IPS DF 6.9 (cell line): ENCODE data around the gene ARCN1.

Experiments
- DNase-seq: peaks from one replicate; pipeline ENCODE4 v3.0.0-alpha.2; 2013; ENCODE audit warnings: low read depth, low spot score
- H3K27ac ChIP-seq: one replicate; pipeline ENCODE4 v1.5.1; 2013; ENCODE audit warnings: low read length, control low read depth
- H3K27me3 ChIP-seq: 2 replicates; pipeline ENCODE4 v1.6.1; 2013; ENCODE audit warnings: mild to moderate bottlenecking, low read length; ENCODE audit not compliant: control insufficient read depth, insufficient read depth
- H3K36me3 ChIP-seq: 2 replicates; pipeline ENCODE4 v1.6.1; 2013; ENCODE audit warnings: low read length; ENCODE audit not compliant: control insufficient read depth, insufficient read depth
- H3K4me1 ChIP-seq: 2 replicates; pipeline ENCODE4 v1.6.1; 2013; ENCODE audit warnings: low read length; ENCODE audit not compliant: control insufficient read depth, insufficient read depth
- H3K4me3 ChIP-seq: 2 replicates; pipeline ENCODE4 v1.5.1; 2013; ENCODE audit warnings: mild to moderate bottlenecking, low read length
- H3K9me3 ChIP-seq: 2 replicates; pipeline ENCODE4 v1.6.1; 2013; ENCODE audit warnings: low read length, inconsistent platforms; ENCODE audit not compliant: control insufficient read depth, insufficient read depth
- WGBS: extraction: QIAGEN DNeasy Blood & Tissue Kit; methylation state at CpG from one replicate; pipeline ENCODE4 v1.1.7; 2013; ENCODE audit warnings: mixed read lengths, missing lambda C conversion rate; ENCODE audit not compliant: insufficient read length, insufficient coverage; 5-methylcytosine and 5-hydroxymethylcytosine counted together

ARCN1 gene

DNA sequence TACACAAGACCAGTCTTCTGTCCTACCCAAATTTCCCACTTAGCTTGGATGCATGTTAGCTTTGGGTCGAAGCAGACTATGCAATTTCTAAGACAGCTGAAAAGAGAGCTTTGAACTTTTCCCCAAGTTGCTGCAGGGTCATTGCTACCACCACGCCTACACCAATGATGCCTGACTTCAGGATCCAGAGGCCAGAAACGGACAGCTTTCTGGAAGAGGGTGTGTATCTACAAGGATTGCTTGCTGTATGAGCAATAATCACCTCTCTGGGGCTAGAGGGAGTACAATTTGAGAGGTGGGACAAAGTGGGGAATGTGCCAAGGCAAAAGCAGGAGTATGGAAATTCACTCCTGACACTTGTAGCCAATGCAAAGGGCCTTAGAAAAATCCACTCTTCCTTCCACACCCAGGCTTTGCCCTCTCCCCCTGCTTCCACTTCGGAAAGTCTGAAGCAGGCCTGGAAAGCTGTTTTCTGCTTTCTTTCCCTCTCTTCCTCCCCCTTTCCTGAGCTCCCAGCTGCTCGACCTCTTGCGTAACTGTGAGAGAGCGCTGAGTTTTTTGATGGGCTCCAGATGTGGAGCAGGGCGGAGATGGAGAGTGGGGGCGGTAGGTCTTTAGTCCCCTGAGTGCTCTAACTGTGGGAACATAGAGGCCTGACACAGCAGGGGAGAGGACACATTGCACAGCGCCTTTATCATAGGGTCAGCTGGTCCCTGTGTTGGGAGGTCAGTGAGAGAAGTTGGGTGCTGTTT is 33.1 kb downstream of the ARCN1 start:
- peaks cover 9% of the 10 kb centered on the region; the same call in 1 of the 2 replicates for H3K36me3 ChIP-seq
- H3K4me1 ChIP-seq, result peaks cover 8% of the 10 kb centered on the region
- WGBS, result no CpG with 5 or more reads among the region's 10 CpGs
- no peak for DNase-seq
- no peak overlapping the region for H3K4me3 ChIP-seq
- H3K27ac ChIP-seq, result no peak overlapping the region
- H3K9me3 ChIP-seq, result no peaks in the 10 kb centered on the region
- H3K27me3 ChIP-seq, result peaks cover 52% of the 10 kb centered on the region

DNA sequence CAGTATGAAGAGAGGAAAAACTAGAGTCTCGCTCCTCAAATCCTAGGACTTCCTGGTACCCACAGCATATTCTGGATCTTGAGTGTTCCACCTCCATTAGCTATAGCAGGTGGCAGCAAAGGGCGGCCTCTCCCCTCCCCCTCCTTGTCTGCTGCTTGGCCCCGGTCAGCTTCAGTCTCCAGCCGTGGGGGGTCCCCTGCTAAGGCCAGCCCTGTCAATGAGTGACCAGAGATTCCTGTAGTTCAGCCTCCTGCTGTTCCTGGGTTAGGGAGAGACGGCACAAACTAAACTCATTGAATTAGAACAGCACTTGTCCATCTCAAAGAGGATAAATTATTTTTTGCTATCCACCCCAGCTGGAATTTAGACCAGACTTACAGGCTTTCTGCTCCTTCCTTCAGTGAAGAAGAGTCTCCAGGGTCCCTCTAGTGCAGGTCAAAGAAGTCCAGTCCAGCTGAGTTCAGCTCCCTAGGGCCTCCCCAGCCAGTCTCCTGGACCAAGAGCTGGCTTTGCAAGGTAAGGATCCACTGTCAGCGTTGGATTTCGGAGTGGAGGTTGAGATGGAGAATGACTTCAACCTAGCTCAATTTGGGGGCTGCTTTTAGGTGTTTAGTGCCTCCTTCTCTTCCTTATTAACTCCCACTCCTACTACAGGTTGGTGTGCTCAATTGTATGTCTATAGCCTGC is 34.1 kb downstream of the ARCN1 start:
- no peak overlapping the region for H3K4me3 ChIP-seq
- peaks cover 8% of the 10 kb centered on the region for H3K4me1 ChIP-seq
- H3K36me3 ChIP-seq, result peaks cover 9% of the 10 kb centered on the region; the same call in 1 of the 2 replicates
- H3K9me3 ChIP-seq, result no peaks in the 10 kb centered on the region
- peaks cover 56% of the 10 kb centered on the region for H3K27me3 ChIP-seq
- H3K27ac ChIP-seq, result no peak overlapping the region
- DNase-seq, result no peak
- no CpG with 5 or more reads among the region's 7 CpGs for WGBS

DNA sequence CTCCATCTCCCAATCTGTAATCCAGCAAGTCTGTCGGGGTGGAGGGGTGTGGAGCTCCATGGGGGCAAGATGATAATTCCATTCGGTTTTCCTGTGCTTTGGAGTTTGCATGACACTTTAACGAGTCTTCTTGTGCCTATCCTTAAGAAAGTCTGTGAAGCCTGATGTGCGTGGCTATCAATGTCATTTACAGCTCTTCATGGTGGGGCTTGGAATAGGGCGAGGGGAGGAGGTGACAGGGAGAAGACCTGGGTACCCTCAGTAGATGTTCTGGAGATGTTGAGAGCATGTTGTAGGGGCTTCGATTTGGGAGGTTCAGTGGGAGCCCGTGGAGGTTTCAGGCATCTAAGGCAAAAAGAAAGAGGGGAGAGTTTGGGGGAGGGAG is 34.6 kb downstream of the ARCN1 start:
- Histone ChIP-seq H3K27me3 (peaks cover 56% of the 10 kb centered on the region), H3K36me3 (peaks cover 5% of the 10 kb centered on the region; the same call in 1 of the 2 replicates), H3K4me3 (no peak overlapping the region), H3K27ac (no peak overlapping the region), H3K9me3 (no peaks in the 10 kb centered on the region), H3K4me1 (peaks cover 8% of the 10 kb centered on the region)
- WGBS, result no CpG with 5 or more reads among the region's 7 CpGs
- no peak for DNase-seq

DNA sequence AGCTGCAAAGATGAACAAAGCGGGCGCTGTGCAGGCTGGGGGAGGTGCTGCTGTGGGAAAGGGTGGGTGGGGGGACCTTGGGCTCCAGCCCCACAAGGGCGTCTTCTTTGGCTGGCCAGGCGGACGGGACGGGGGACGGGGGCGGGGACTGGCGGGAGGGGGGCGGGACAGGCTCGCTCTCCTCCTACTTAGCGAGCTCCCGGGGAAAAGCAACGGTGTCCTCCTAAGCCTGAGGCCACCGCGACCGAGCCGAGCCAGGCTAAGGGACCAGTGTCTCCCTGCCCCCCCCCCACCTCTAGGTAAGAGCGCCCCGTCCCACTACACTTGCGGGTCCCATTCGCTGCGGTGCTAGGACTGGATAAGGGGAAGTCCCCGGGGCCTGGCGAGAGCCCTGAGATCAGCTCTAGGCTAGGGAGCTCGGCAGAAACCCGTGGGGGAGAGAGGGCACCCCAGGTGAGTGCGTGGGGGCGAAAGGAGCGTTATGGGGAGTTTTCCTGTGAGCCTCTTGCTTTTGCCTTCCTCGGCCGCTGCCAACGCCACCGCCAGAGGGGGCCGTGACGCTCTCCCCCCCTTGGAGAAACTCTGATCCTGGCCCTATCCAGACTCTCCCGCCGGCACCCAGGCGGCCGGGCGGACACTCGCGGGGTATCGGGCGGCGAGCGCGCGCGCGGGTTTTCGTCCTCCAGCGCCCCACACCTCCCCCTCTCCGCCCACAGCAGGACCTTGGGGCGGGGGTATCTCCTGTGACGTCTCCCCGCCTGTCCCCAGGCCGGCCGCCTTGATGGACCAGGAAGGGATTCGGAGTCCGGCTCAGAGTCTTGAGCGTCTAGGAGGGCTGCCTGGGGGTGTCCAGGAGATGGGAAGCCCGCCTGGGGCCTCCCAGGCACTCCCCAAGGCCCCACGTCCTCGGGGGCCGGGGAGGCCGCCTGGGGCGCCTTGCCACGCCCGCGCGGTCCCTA is 35.5 kb downstream of the ARCN1 start, which contains the start of gene PHLDB1:
Gene PHLDB1, plus strand, starts transcription at position 215 of the 959 bp plus-strand sequence. CDS start 6,222 bp downstream, outside the sequence.
- peak within 1 kb of the TSS; percentile 24; the same call in 1 of the 2 replicates for H3K4me3 ChIP-seq
- peaks cover 56% of the 10 kb centered on the region for H3K27me3 ChIP-seq
- DNase-seq, result no peak

DNA sequence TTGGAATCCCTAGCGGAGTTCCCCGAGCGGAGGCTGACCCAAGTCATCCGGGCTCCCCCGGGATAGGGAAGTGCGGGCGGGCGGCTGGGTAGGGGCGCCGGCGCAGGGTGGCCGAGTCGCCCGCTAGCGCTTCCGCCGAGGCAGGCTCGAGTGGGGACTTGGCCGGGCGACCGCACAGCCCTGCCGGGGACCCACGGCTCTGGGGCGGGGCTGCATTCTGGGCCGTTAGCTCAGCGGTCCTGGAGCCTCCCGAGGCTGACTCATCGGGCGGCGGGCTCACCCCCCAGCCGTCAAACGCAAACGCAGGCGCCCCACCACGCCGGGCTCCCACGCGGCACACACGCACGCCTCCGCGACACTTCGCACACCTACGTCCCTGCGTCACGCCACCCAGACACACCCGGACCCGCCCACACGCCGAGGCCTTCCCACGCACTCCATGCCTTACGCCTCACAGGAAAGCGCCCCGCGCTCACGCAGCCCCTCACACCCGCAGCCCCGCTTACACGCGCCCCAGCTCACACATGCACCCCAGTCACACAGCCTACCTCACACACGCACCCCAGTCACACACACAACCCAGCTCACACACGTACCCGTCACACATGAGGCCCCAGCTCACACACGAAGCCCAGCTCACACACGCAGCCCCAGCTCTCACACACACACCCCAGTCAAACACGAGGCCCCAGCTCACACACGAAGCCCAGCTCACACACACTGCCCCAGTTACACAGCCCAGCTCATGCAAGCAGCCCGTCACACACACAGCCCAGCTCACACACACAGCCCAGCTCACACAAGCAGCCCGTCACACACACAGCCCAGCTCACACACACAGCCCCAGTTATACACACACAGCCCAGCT is 36.4 kb downstream of the ARCN1 start:
- Histone ChIP-seq H3K4me1 (peaks cover 13% of the 10 kb centered on the region), H3K27ac (no peak overlapping the region), H3K9me3 (no peaks in the 10 kb centered on the region), H3K4me3 (peak overlapping the region; percentile 6; the same call in 1 of the 2 replicates), H3K27me3 (peaks cover 56% of the 10 kb centered on the region), H3K36me3 (no peaks in the 10 kb centered on the region)
- WGBS, result no CpG with 5 or more reads among the region's 69 CpGs
- no peak for DNase-seq

More for the DNA sequence above, 35.5 kb downstream of the ARCN1 start, which contains the start of gene PHLDB1:
- WGBS, result no CpG with 5 or more reads among the region's 72 CpGs
- H3K27ac ChIP-seq, result no peak within 1 kb of the TSS
- no peaks in the 10 kb centered on the region for H3K36me3 ChIP-seq
- peaks cover 12% of the 10 kb centered on the region for H3K4me1 ChIP-seq
- no peaks in the 10 kb centered on the region for H3K9me3 ChIP-seq

DNA sequence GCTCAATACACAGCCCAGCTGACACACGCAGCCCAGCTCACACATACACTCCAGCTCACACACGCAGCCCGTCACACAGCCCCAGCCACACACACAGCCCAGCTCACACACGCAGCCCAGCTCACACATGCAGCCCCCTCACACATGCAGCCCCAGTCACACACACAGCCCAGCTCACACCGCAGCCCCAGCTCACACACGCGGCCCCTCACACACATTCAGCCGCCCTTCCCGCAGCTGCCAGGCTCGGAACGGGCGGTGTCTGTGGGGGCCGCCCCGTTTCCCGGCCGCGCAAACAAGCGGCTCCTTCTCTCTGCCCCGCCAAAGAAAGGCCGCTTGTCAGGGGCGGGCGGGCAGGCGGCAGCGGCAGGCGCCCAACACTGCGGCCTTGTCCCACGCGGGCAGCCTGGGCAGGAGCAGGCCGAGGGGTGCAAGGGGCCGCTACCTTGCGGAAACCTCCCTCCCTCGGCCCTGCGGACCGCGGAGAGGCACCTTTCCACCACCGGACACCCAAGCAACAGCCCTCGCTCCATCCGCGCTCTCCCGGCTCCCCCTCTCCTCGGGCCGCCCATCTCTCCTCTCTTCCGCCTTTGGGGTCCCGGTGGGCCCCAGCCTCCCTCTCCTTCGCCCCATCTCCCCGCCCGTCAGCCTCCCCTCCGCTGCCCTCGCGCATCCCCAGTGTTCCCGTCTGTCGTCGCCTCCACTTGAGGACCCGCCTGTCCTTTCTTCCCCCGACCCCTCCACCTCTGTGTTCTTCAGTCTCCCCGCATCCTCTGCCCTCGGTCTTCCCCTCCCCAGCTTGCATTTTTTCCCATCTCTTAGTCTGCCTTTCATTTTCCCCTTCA is 37.4 kb downstream of the ARCN1 start:
- H3K9me3 ChIP-seq, result no peaks in the 10 kb centered on the region
- peaks cover 53% of the 10 kb centered on the region for H3K27me3 ChIP-seq
- H3K4me3 ChIP-seq, result peak overlapping the region; percentile 7; the same call in 1 of the 2 replicates
- no peak for DNase-seq
- H3K36me3 ChIP-seq, result no peaks in the 10 kb centered on the region
- peaks cover 16% of the 10 kb centered on the region for H3K4me1 ChIP-seq
- WGBS, result no CpG with 5 or more reads among the region's 57 CpGs
- no peak overlapping the region for H3K27ac ChIP-seq

DNA sequence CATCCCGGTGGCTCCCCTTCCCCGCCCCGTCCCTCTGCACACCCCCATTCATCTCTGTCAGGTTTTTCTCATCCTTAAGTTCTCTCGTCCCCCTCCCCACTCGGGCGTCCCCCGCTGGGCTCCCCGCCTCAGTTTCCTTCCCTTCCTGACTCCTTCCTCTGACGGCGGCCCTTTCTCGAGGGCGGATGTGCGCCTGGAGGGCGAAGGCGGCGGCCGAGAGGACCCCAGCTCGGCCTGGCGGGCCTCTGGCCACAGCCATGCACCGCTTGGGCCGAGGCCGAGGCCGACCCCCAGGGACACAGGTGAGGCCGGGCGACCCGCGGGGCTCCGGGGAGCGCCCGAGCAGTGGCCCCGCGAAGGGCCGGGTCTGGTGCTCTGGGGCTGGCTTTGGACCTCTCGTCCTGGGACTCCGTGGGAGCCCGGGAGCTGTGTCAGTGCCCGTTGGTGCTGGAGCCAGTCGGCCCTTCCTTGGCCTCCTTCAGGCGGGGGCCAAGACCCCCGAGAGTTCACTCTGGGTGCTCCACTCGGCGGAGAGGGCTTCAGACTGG is 38.1 kb downstream of the ARCN1 start:
- WGBS, result no CpG with 5 or more reads among the region's 42 CpGs
- peaks cover 48% of the 10 kb centered on the region for H3K27me3 ChIP-seq
- no peak for DNase-seq
- H3K36me3 ChIP-seq, result no peaks in the 10 kb centered on the region
- no peak overlapping the region for H3K27ac ChIP-seq
- peaks cover 18% of the 10 kb centered on the region for H3K4me1 ChIP-seq
- no peaks in the 10 kb centered on the region for H3K9me3 ChIP-seq
- peak overlapping the region; percentile 7; the same call in 1 of the 2 replicates for H3K4me3 ChIP-seq

DNA sequence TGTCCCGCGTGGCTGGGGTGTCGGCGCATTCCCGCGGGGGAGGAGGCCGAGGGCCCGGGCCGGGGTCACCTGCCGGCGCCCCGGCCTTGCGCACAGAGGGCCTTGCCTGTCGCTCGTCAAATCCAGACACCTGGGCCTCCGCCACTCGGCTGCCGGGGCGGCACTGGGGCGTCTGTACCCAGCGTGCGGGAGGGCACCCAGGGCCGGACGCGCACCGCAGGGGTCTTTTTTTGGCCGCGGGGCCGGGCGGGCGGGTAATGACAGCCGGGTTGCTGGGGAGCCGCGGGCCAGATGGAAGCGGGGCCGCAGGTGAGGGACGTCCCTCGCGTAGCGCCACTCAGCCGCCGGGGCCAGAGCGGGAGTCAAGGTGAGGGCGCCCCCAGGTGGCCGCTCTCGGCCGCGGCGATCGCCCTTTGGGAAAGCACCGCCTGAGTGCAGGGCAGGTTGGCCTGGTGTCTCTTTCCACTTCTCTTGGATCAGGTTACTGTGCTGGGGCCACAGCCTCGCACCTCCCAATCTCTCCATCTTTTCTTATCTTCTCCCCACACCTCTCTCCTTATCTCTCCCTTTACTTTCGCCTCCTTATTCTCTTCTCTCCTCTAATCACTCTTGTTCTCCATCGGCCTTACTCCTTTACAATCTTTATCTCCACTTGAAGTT is 38.7 kb downstream of the ARCN1 start:
- Histone ChIP-seq H3K27me3 (peaks cover 43% of the 10 kb centered on the region), H3K27ac (no peak overlapping the region), H3K4me3 (peak overlapping the region; percentile 7; the same call in 1 of the 2 replicates), H3K36me3 (no peaks in the 10 kb centered on the region), H3K9me3 (no peaks in the 10 kb centered on the region), H3K4me1 (peaks cover 22% of the 10 kb centered on the region)
- WGBS, result 100% methylated on average over 2 of the region's 54 CpGs
- no peak for DNase-seq
